Activated naive CD4-positive, alpha-beta T cell treated with Interleukin-2 at 50 U/mL for 16 hours (primary cell): Measurements from ENCODE around the gene TBXA2R.
"Not testable (repeated sequence)": the region's sequence is repeated elsewhere in the genome, so short reads cannot be mapped to it uniquely, and the experiment has no call there.

ENCODE experiments used
- DNase-seq: peaks from one replicate; pipeline ENCODE4 v3.0.0-alpha.2; 2020

Gene TBXA2R

GRCh38 chr19:3604227-3604986, 2.3 kb downstream of the TBXA2R start:
- no peak for DNase-seq

DNA sequence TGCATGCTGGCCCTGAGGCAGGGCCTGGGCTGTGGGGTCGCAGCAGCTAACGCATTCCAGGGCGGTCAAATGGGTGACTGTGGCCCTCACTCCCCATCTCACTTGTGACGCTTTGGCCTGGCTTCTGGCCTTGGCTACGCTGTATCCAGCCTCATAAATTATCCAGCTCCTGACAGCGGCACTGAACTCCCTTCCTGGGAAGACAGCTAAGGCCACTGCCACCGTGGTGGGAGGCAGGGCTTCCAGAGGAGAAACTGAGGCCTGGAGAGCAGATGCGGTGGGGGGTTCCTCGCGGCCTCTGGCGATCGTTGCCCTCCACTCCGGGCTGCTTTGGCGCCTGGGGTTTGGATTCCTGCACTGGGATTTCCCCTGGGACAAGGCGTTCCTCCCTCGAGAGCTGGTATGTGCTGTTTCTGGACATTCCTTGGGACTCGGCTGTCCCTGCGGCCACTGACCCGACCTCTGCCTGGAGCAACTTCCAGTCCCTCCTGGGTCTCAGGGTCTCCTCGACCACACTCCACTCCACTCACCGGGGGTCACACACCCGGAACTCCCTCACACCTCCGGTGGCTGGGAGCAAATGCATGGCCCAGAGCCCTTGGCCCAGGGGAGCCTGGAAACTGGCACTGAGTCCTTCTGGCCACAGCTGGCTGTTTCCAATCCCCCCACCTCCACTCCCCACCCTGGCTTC, 3.4 kb downstream of the TBXA2R start:
- DNase-seq = no peak

- no peak for DNase-seq
These were observed 5.7 kb downstream of the TBXA2R start for GRCh38 chr19:3601021-3601420.

DNA sequence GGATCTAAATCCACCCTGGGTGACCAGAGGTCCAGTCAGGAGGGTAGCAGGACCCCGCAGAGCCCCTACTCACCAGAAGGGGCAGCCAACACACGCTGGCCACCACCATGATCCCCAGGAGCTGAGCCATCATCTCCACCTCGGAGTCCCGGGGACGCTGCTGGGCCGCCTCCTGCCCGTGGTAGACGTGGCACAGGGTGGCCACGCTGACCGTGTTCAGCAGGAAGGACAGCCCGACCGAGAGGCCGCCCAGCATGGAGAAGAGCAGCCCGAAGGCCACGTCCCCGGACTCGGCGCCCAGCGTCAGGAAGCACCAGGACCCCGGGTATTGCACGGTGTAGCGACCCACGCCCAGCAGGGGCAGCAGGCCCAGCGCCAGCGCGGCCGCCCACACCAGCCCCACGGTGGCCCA, 6.9 kb downstream of the TBXA2R start:
- DNase-seq = no peak

DNA sequence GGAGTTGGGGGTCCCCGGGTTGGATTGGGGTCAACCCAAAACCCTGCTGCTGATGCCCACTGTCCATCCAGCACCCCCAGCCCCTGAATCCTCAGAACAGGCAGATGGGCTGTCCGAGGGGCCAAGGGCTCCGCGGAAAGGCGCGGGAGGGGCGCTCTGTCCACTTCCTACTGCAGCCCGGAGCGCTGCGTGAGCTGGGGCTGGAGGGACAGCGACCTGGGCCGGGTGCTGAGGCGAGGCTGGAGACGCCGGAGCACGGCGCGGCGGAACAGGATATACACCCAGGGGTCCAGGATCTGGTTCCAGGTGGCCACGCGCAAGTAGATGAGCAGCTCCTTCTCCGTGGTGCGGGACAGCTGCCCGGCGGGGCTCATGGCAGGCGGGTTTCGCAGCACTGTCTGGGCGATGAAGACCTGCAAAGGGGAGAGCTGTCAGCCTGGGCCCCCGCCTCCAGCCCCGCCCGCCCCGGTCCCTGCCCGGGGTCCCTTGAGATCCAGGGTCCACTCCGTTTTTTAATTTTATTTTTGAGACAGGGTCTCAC, 11.1 kb downstream of the TBXA2R start:
- DNase-seq = no peak

DNA sequence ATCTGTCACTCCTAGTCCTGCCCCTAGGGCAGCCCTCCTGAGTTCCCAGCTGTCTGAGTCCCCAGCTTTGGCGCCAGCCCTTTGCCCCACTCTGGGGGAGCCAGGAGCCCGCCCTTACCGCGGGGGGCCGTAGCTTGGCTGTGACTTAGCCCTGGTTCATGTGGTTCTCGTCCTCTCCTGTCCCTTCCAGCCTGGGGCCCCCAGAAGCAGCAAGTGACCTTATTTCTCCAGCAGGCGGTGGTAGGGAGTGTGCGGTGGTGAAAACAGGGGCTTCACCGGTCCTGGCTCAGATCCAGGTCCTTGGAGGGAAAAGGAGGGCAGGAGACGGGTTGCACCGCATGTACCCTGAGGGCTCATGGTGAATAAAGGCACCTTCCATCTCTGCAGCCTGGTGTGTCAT, 13.5 kb downstream of the TBXA2R start:
- DNase-seq = no peak

DNA sequence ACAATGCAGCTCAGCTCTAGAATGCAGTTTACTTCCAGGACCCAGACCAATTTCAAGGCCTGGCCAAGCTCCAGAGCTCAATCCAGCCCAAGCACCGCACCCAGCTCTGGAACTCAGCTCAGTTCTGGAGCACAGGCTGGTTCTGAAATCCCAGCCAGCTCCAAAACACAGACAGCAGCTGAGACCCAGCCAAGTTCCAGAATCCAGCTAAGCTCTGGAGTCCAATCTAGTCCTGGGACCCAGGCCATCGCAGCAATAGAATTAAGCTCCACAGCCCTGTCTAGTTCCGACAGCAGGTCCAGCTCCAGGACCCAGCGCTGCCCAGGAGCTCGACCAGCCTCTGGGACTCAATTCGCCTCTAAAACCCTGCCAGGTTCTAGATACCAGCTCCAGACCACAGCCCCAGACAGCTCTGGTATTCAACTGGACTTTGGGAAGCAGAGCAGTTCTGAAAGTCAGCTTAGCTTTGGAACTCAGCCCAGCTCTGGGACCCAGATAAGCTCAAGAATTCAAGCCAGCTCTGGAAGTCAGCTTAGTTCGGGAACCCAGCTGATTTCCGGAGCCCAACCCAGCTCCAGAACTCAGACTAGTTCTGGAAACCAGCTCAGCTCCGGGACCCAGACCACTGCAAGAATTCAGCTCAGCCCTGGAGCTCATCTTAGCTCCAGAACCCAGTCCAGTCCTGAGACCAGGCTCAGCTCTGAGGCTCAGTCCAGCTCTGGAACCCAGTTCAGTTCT, 14.6 kb downstream of the TBXA2R start:
- no peak for DNase-seq

DNA sequence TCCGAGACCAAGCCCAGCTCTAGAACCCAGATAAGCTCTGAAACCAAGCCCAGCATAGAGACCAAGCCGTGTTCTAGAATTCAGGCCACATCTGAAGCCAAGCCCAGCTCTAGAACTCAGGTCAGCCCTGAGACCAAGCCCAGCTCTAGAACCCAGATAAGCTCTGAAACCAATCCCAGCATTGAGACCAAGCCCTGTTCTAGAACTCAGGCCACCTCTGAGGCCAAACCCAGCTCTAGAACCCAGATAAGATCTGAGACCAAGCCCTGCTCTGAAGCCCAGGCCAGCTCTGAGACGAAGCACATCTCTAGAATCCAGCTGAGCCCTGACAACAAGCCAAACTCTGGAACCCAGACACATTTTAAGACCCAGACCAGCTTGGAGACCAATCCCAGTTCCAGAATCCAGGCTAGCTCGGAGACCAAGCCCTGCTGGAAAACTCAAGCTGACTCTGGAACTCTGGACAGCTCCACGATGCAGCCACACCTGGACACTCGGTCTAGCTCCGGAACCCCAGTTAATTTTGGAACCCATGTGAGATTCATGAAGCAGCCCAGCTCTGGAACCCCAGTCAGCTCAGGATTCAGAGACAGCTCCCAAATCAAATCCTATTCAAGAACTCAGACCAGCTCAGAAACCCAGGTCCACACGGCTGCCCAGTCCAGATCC, 15.6 kb downstream of the TBXA2R start:
- no peak for DNase-seq

- no peak for DNase-seq
These were observed 16.7 kb downstream of the TBXA2R start for GRCh38 chr19:3589949-3590348.

- no peak for DNase-seq
These were observed 17.2 kb downstream of the TBXA2R start for GRCh38 chr19:3589439-3589838.

GRCh38 chr19:3586707-3587346, 19.8 kb downstream of the TBXA2R start:
- DNase-seq = no peak

- peak; percentile 42 for DNase-seq
These were observed 20.5 kb downstream of the TBXA2R start for GRCh38 chr19:3586127-3586626.

GRCh38 chr19:3585301-3586126, 21.2 kb downstream of the TBXA2R start, which contains the start of gene GIPC3:
Gene GIPC3, plus strand, starts transcription at chr19:3585478. Its CDS starts 120 bp downstream, at chr19:3585598.
- no peak for DNase-seq

DNA sequence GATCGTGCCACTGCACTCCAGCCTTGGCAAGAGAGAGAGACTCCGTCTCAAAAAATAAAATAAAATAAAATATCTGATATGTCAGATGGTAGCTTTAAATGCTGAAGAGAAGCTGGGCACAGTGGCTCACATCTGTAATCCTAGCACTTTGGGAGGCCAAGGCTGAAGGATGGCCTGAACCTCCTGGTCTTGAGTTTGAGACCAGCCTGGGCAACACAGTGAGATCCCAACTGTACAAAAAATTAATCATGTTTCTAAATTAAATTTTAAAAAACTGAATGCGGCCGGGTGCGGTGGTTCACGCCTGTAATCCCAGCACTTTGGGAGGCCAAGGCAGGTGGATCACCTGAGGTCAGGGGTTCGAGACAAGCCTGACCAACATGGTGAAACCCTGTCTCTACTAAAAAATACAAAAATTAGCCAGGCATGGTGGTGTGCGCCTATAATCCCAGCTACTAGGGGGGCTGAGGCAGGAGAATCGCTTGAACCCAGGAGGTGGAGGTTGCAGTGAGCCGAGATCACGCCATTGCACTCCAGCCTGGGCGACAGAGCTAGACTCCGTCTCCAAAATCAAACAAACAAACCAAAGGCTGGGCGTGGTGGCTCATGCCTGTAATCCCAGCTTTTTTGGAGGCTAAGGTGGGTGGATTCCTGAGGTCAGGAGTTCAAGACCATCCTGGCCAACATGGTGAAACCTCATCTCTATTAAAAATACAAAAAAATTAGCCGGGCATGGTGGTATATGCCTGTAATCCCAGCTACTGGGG, 22.5 kb downstream of the TBXA2R start:
- not testable (repeated sequence) for DNase-seq

- DNase-seq = not testable (repeated sequence)
These were observed 24.9 kb downstream of the TBXA2R start for GRCh38 chr19:3581792-3582191.

DNA sequence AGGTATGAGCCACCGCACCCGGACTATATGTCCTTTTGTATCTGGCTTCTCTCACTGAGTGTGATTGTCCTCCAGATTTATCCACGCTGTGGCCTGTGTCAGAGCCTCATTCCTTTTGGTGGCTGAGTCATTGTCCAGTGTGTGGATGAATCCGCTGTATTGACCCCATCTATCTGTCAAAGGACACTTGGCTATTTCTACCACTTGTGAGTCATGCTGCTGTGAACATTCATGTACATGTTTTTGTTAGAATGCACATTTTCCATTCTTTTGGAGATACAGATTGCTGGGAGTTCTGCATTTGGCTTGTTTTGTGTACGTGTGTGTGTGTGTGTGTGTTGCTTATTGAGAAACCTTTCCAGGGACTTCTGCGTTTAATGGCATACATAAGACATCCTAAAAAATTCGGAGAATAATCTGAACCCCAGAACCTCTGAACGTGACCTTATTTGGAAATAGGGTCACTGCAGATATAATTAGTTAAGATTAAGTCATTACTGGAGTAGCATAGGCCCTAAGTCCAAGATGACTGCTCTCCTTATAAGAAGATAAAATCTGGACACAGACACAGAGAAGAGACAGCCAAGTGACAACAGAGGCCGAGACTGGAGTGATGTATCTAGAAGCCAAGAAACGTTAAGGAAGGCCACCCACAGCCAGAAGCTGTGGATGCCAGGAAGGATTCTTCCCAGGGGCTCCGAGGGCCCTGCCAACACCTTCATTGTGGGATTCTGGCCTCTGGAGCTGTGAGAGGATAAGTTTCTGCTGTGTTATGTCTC, 26.3 kb downstream of the TBXA2R start:
- no peak for DNase-seq

GRCh38 chr19:3578390-3578789, 28.3 kb downstream of the TBXA2R start:
- no peak for DNase-seq

GRCh38 chr19:3577723-3578344, 28.8 kb downstream of the TBXA2R start:
- no peak for DNase-seq
